GM23248 (cell line): ENCODE data around the gene LDLRAD2. TPM values are rescaled to one million over a fixed set of nuclear protein-coding genes. Genes with fewer than 3 reads are reported as not detected.

ENCODE experiments used
- DNase-seq: peaks from one replicate; pipeline ENCODE4 v3.0.0-alpha.2; 2015
- H2AFZ ChIP-seq: fragments of 200-600 bp; sonication (generic); 2 replicates; pipeline ENCODE4 v1.6.1; 2016; ENCODE audit warnings: antibody characterized with exemption
- H3F3A ChIP-seq: fragments of 200-600 bp; sonication (generic); 2 replicates; pipeline ENCODE4 v1.6.1; 2016; ENCODE audit warnings: mild to moderate bottlenecking, antibody characterized with exemption, mixed run types; ENCODE audit not compliant: insufficient read depth
- H3K27ac ChIP-seq: fragments of 200-600 bp; sonication (generic); 2 replicates; pipeline ENCODE4 v1.5.1; 2016; ENCODE audit warnings: mild to moderate bottlenecking
- H3K27me3 ChIP-seq: fragments of 200-600 bp; sonication (generic); replicated peaks from 2 replicates; pipeline ENCODE4 v1.6.1; 2016; ENCODE audit warnings: mild to moderate bottlenecking; ENCODE audit not compliant: insufficient read depth
- H3K36me3 ChIP-seq: fragments of 200-600 bp; sonication (generic); 2 replicates; pipeline ENCODE4 v1.6.1; 2016; ENCODE audit warnings: low read depth, mild to moderate bottlenecking
- H3K4me1 ChIP-seq: fragments of 200-600 bp; sonication (generic); 2 replicates; pipeline ENCODE4 v1.6.1; 2016; ENCODE audit warnings: mild to moderate bottlenecking; ENCODE audit not compliant: insufficient read depth
- H3K4me2 ChIP-seq: fragments of 200-600 bp; sonication (generic); one replicate; pipeline ENCODE4 v1.6.1; 2016; ENCODE audit warnings: mild to moderate bottlenecking; ENCODE audit not compliant: unreplicated experiment
- H3K4me3 ChIP-seq: fragments of 200-600 bp; sonication (generic); 2 replicates; pipeline ENCODE4 v1.5.1; 2016; ENCODE audit warnings: mild to moderate bottlenecking
- H3K79me2 ChIP-seq: fragments of 200-600 bp; sonication (generic); 2 replicates; pipeline ENCODE4 v1.6.1; 2016; ENCODE audit warnings: mild to moderate bottlenecking; ENCODE audit not compliant: insufficient read depth
- H3K9ac ChIP-seq: fragments of 200-600 bp; sonication (generic); 2 replicates; pipeline ENCODE4 v1.6.1; 2016; ENCODE audit warnings: mild to moderate bottlenecking
- H3K9me2 ChIP-seq: fragments of 200-600 bp; sonication (generic); 2 replicates; pipeline ENCODE4 v1.6.1; 2016; ENCODE audit warnings: mixed run types, mild to moderate bottlenecking, moderate library complexity; ENCODE audit not compliant: insufficient read depth
- H3K9me3 ChIP-seq: fragments of 200-600 bp; sonication (generic); one replicate; pipeline ENCODE4 v1.6.1; 2017; ENCODE audit warnings: low read depth
- H4K20me1 ChIP-seq: fragments of 200-600 bp; sonication (generic); 2 replicates; pipeline ENCODE4 v1.6.0; 2016; ENCODE audit not compliant: insufficient read depth
- EZH2 ChIP-seq: fragments of 200-600 bp; sonication (generic); IDR thresholded peaks from 2 replicates; pipeline ENCODE4 v1.6.1; 2018; ENCODE audit warnings: antibody characterized with exemption, mild to moderate bottlenecking; ENCODE audit not compliant: insufficient read depth, poor library complexity, severe bottlenecking
- EZH2phosphoT487 ChIP-seq: fragments of 200-600 bp; sonication (generic); IDR thresholded peaks from 2 replicates; pipeline ENCODE4 v1.6.1; 2018; ENCODE audit warnings: antibody characterized with exemption, moderate library complexity, mild to moderate bottlenecking, low read depth; ENCODE audit not compliant: insufficient read depth
- WGBS, 2 experiments: methylation state at CpG; one replicate each; pipeline ENCODE4 v1.1.6; 2015 to 2017; ENCODE audit warnings: low lambda C conversion rate in 2 of 2, low coverage in 1 of 2; ENCODE audit errors: missing lambda C conversion rate in 2 of 2; 5-methylcytosine and 5-hydroxymethylcytosine counted together
- in situ Hi-C: fragments of 300-500 bp; cut with MboI; formaldehyde crosslinking; loops from 2 replicates; pipeline ENCODE4 v1.15.0; 2020
- polyA plus RNA-seq: library from polyadenylated mRNA; unstranded; fragments of >200 nt; fragmentation: Nextera tagmentation; extraction: Ambion mirVana; gene quantifications from 2 replicates; pipeline ENCODE4 v1.2.1, GENCODE V29; 2016
- total RNA-seq: library from RNA; depleted of rRNA; stranded (reverse); fragments of >200 nt; shearing (Covaris generic); gene quantifications from 2 replicates; pipeline ENCODE4 v1.2.3, GENCODE V29; 2014

LDLRAD2 gene
- total and polyA plus RNA-seq, 2 experiments from 2014 or later, result 8.5 TPM; not detected in 1

- peaks cover 7% of the 10 kb centered on the region for H3K4me1 ChIP-seq
- WGBS, 2 experiments, result 89 to 90% methylated on average over 10 to 12 of the region's 12 CpGs
- no peaks in the 10 kb centered on the region for H3K27me3 ChIP-seq
- no peak overlapping the region for H3K4me2 ChIP-seq
- no peaks in the 10 kb centered on the region for H3K9me3 ChIP-seq
- no peak overlapping the region for H2AFZ ChIP-seq
- peaks cover 31% of the 10 kb centered on the region for H3K79me2 ChIP-seq
- DNase-seq, result no peak
- in situ Hi-C loops, result no loop called here
- H3K27ac ChIP-seq, result no peak overlapping the region
- H4K20me1 ChIP-seq, result no peaks in the 10 kb centered on the region
- no peaks in the 10 kb centered on the region for H3K9me2 ChIP-seq
- no peak overlapping the region for H3K4me3 ChIP-seq
- H3F3A ChIP-seq, result peaks cover 43% of the 10 kb centered on the region
- no peak for TF ChIP-seq EZH2
- TF ChIP-seq EZH2phosphoT487, result no peak
- H3K9ac ChIP-seq, result no peak overlapping the region
- H3K36me3 ChIP-seq, result peaks cover 56% of the 10 kb centered on the region
Observed at GRCh38 chr1:21863981-21864380, 51.9 kb downstream of the LDLRAD2 start.

- WGBS, 2 experiments, result 93 to 96% methylated on average over 23 to 27 of the region's 27 CpGs
Observed at GRCh38 chr1:21864730-21865129, 52.7 kb downstream of the LDLRAD2 start.

GRCh38 chr1:21865609-21865942, 53.5 kb downstream of the LDLRAD2 start:
- H2AFZ ChIP-seq, result no peak overlapping the region
- H3K4me1 ChIP-seq, result peaks cover 18% of the 10 kb centered on the region
- H3K4me3 ChIP-seq, result no peak overlapping the region
- H4K20me1 ChIP-seq, result no peaks in the 10 kb centered on the region
- no peaks in the 10 kb centered on the region for H3K27me3 ChIP-seq
- H3K4me2 ChIP-seq, result no peak overlapping the region
- H3K27ac ChIP-seq, result no peak overlapping the region
- in situ Hi-C loops, result no loop called here
- H3K9ac ChIP-seq, result no peak overlapping the region
- H3K79me2 ChIP-seq, result peaks cover 19% of the 10 kb centered on the region
- H3K36me3 ChIP-seq, result peaks cover 48% of the 10 kb centered on the region
- no peak for DNase-seq
- WGBS, 2 experiments, result 68 to 83% methylated on average over 7 of the region's 7 CpGs
- H3F3A ChIP-seq, result peaks cover 51% of the 10 kb centered on the region
- no peaks in the 10 kb centered on the region for H3K9me3 ChIP-seq
- TF ChIP-seq EZH2 (no peak), EZH2phosphoT487 (no peak)
- H3K9me2 ChIP-seq, result no peaks in the 10 kb centered on the region

More at GRCh38 chr1:21864730-21865129, 52.7 kb downstream of the LDLRAD2 start:
- Histone ChIP-seq H3K36me3 (peaks cover 52% of the 10 kb centered on the region), H3K4me1 (peaks cover 11% of the 10 kb centered on the region), H3K79me2 (peaks cover 27% of the 10 kb centered on the region), H3F3A (peaks cover 49% of the 10 kb centered on the region), H3K4me2 (no peak overlapping the region), H3K9ac (no peak overlapping the region), H2AFZ (no peak overlapping the region), H3K9me2 (no peaks in the 10 kb centered on the region), H3K4me3 (no peak overlapping the region), H4K20me1 (no peaks in the 10 kb centered on the region), H3K27ac (no peak overlapping the region), H3K27me3 (no peaks in the 10 kb centered on the region), H3K9me3 (no peaks in the 10 kb centered on the region)
- in situ Hi-C loops, result no loop called here
- TF ChIP-seq EZH2phosphoT487, result no peak
- TF ChIP-seq EZH2, result no peak
- DNase-seq, result no peak

DNA sequence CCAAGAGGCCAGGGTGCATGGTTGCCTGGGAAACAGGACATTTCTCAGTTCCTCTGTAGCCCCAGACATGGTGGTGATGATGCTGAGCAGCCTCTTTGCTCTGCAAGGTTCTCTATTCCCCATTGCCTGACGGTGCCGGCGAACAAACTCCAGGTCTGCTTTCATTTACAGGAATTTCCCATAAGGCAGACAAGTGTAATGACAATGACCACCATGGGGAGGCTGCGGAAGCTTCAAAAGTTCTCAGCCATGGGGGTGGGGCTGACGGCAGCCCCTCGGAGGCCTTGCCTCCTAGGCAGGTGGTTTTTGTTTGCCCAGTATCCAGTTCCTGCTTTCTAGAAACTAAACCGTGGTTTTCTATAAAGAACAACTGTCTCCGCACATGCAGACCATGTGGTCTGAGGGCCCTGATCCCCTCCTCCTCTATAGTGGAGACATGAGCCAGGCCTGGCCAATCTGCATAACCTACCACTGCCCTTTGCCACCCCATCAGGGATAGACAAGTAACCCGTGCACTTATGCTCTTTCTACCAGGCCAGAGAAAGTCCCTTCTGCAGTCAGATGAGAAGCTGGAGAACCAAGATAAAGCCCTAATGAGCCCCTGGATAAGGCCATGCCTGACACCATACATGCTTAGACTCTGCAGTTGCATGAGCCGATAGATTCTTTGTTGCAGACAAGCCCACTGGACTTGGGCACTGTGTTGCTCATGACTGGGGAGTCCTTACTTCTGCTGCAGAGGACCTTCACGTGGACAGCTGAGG, 54.1 kb downstream of the LDLRAD2 start:
- Histone ChIP-seq H4K20me1 (no peaks in the 10 kb centered on the region), H3K27me3 (no peaks in the 10 kb centered on the region), H3K79me2 (peaks cover 14% of the 10 kb centered on the region), H3K27ac (no peak overlapping the region), H3K9ac (no peak overlapping the region), H3K9me2 (no peaks in the 10 kb centered on the region), H3K36me3 (peaks cover 48% of the 10 kb centered on the region), H3K4me3 (no peak overlapping the region), H3K4me2 (no peak overlapping the region), H3K4me1 (peaks cover 18% of the 10 kb centered on the region), H3K9me3 (no peaks in the 10 kb centered on the region), H2AFZ (no peak overlapping the region), H3F3A (peaks cover 48% of the 10 kb centered on the region)
- 68 to 69% methylated on average over 11 of the region's 11 CpGs for WGBS, 2 experiments
- no peak for TF ChIP-seq EZH2phosphoT487
- TF ChIP-seq EZH2, result no peak
- no peak for DNase-seq
- in situ Hi-C loops, result no loop called here
